KMS-11 (cell line): ENCODE results near the gene WWTR1.

Source experiments
- H2AFZ ChIP-seq: fragments of 200-600 bp; sonication (generic); 2 replicates; pipeline ENCODE4 v1.6.1; 2016; ENCODE audit warnings: antibody characterized with exemption, mixed run types, low read depth
- H3K27ac ChIP-seq: fragments of 200-600 bp; sonication (generic); 2 replicates; pipeline ENCODE4 v1.6.1; 2016; ENCODE audit warnings: mild to moderate bottlenecking, mixed run types
- H3K27me3 ChIP-seq: fragments of 200-600 bp; sonication (generic); 2 replicates; pipeline ENCODE4 v1.6.1; 2017; ENCODE audit warnings: mild to moderate bottlenecking, low read depth, mixed run types, moderate library complexity; ENCODE audit not compliant: insufficient read depth
- H3K36me3 ChIP-seq: fragments of 200-600 bp; sonication (generic); 2 replicates; pipeline ENCODE4 v1.6.1; 2017; ENCODE audit warnings: mild to moderate bottlenecking, mixed run types; ENCODE audit not compliant: insufficient read depth
- H3K4me1 ChIP-seq: fragments of 200-600 bp; sonication (generic); 2 replicates; pipeline ENCODE4 v1.6.1; 2016; ENCODE audit warnings: mild to moderate bottlenecking, low read depth, mixed run types; ENCODE audit not compliant: poor library complexity, severe bottlenecking
- H3K4me2 ChIP-seq: fragments of 200-600 bp; sonication (generic); 2 replicates; pipeline ENCODE4 v1.7.0; 2016; ENCODE audit warnings: mild to moderate bottlenecking, mixed run types
- H3K4me3 ChIP-seq: fragments of 200-600 bp; sonication (generic); IDR thresholded peaks from 2 replicates; pipeline ENCODE4 v1.6.1; 2017; ENCODE audit warnings: low read depth, low read length, mixed read lengths; ENCODE audit not compliant: insufficient read depth
- H3K79me2 ChIP-seq: fragments of 200-600 bp; sonication (generic); 2 replicates; pipeline ENCODE4 v1.6.1; 2016; ENCODE audit warnings: low read depth, mixed run types; ENCODE audit not compliant: insufficient read depth
- H3K9ac ChIP-seq: fragments of 200-600 bp; sonication (generic); 2 replicates; pipeline ENCODE4 v1.6.1; 2016; ENCODE audit warnings: mild to moderate bottlenecking, mixed run types
- H4K20me1 ChIP-seq: fragments of 200-600 bp; sonication (generic); 2 replicates; pipeline ENCODE4 v1.6.1; 2016; ENCODE audit warnings: mild to moderate bottlenecking, mixed run types; ENCODE audit not compliant: insufficient read depth
- TF ChIP-seq, protein P1 (sequence below): fragments of 200-600 bp; sonication (generic); conservative IDR thresholded peaks from 2 replicates; pipeline ENCODE4 v1.6.1; 2017; ENCODE audit warnings: low read depth, mild to moderate bottlenecking, antibody characterized with exemption, low read length, moderate library complexity, mixed read lengths

The WWTR1 gene

DNA sequence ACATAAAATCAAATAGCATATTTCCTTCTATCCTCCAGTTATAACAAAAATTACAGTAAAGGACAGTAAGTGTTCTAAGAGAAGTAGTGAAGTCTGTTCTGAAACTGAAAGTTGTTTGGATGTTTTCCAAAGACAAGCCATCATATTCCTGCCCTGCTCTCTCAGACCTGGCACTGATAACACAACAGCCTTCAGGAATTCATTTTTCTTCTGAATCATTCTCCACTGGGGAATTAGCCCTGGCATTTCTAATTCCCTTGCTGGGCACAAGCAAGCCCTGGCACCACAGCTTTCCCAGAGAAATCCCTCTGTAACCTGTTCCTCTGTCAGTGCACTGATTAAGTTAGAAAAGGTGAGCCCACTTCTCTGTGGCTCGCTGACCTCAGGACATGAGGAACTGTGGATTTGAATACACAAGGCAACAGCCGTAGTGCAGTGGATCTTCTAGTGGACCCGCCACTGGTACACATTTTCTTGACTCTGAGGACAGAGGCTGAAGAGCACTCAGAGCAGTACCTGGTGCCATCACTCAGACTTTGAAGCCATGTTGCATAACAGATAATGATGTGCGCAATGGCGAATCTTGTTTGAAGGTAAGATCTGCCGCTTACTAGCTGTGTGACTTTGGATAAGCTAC lies 61.6 kb downstream of the WWTR1 start:
- Histone ChIP-seq H4K20me1 (no peaks in the 10 kb centered on the region), H3K9ac (no peak overlapping the region), H3K4me1 (no peaks in the 10 kb centered on the region), H2AFZ (no peak overlapping the region), H3K79me2 (no peaks in the 10 kb centered on the region), H3K27ac (no peak overlapping the region), H3K4me3 (no peak overlapping the region), H3K4me2 (no peak overlapping the region; the same call in 1 of the 2 replicates), H3K27me3 (no peaks in the 10 kb centered on the region), H3K36me3 (no peaks in the 10 kb centered on the region)
- TF ChIP-seq, protein P1, sequence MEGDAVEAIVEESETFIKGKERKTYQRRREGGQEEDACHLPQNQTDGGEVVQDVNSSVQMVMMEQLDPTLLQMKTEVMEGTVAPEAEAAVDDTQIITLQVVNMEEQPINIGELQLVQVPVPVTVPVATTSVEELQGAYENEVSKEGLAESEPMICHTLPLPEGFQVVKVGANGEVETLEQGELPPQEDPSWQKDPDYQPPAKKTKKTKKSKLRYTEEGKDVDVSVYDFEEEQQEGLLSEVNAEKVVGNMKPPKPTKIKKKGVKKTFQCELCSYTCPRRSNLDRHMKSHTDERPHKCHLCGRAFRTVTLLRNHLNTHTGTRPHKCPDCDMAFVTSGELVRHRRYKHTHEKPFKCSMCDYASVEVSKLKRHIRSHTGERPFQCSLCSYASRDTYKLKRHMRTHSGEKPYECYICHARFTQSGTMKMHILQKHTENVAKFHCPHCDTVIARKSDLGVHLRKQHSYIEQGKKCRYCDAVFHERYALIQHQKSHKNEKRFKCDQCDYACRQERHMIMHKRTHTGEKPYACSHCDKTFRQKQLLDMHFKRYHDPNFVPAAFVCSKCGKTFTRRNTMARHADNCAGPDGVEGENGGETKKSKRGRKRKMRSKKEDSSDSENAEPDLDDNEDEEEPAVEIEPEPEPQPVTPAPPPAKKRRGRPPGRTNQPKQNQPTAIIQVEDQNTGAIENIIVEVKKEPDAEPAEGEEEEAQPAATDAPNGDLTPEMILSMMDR = no peak

DNA sequence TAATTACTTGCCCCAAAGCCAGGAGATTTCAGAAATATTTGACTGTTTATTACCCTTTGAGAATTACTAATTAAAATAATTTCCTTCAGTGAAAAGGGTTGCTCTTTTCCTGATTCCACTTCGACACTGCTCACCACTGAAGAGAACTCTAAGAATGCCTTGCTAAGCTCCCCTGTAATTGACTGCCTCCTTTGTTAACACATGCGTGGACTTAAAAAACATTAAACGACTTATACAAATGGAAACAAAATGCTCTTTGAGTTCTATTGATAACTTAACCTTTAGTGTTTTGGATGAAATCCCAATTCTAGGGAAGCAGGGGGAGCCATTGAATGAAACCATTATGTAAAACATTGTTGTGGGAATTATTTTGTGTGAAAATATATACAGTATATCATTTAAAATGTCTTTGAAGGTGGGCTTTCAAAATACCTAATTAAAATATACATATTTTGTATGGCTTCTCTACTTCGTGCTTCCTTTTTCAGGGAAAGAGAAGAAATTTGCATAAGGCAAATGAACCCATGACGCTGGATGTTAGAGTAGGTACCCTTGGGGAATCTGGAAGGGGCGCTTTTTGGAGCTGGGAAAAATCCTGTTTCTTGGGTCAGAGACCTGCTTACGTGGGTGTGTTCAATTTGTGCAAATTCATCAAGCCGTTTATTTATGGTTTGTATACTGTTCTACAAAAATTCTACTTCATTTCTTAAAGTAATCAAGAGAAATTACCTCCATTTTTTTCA lies 64.2 kb downstream of the WWTR1 start:
- TF ChIP-seq, protein P1 = no peak
- Histone ChIP-seq H4K20me1 (no peaks in the 10 kb centered on the region), H3K79me2 (no peaks in the 10 kb centered on the region)

DNA sequence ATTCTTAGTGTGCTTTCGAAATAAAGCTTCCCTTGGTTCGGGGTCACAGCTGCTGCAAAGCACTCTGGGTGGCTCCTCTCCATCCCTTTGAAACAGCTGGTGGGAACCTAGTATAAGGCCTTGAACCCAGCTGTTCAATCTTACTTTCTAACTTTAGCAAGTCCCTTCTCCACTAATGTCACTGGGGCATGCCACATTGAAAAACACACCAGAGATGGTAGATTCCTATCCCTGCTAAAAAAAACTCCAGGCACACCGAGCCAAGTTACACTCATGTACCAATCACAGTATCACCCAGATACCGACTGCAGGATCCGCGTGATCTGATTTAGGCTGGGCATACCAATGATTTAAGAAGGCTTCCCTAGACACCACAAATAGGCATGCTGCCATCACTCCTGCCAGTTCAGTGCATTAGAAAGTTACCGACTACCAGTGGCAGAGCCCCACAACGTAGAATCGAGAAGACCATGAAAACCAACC lies 65.0 kb downstream of the WWTR1 start:
- Histone ChIP-seq H3K4me2 (no peak overlapping the region), H3K4me1 (no peaks in the 10 kb centered on the region), H3K79me2 (no peaks in the 10 kb centered on the region), H3K36me3 (no peaks in the 10 kb centered on the region), H4K20me1 (no peaks in the 10 kb centered on the region), H3K27ac (no peak overlapping the region), H3K27me3 (no peaks in the 10 kb centered on the region), H2AFZ (no peak overlapping the region), H3K9ac (no peak overlapping the region), H3K4me3 (no peak overlapping the region)
- TF ChIP-seq, protein P1 = no peak

More for the DNA sequence above, 64.2 kb downstream of the WWTR1 start:
- Histone ChIP-seq H3K27me3 (no peaks in the 10 kb centered on the region), H3K4me1 (no peaks in the 10 kb centered on the region), H3K4me2 (no peak overlapping the region), H2AFZ (no peak overlapping the region), H3K9ac (no peak overlapping the region), H3K36me3 (no peaks in the 10 kb centered on the region), H3K27ac (no peak overlapping the region), H3K4me3 (no peak overlapping the region)

DNA sequence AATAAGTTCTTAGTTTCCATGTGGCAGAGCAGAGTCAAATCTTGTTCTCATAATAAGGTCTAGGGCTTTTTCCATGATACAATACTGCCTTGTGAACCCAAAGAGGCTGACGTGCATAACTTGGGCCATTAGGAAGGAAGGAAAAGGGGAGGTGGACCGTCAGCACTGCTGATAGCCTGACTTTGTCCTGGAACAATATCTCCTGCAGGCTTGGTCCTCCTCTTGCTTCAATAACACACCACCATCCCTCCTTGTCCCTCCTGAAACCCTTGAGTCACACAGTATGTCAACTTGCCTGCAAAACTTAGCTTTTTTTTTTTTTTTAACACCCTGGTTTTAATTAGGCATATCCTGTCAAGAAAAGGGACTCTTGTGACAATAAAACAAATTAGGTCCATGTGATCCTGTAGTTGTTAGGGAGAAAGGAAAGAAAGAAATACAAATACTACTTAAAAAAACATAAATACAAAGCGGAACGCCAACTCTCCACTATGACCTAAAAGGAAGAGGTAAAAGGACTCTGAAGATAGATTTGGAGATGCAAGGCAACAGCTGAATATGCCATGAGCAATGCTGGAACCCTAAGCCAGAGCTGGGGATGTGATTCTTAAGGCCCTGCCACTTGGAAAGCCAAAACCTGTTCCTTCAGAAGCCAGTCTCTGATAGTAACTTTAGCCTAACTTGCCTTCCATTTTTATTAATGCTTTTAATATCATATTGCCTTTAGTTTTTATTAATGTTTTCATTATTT lies 67.0 kb downstream of the WWTR1 start:
- no peak overlapping the region for H2AFZ ChIP-seq
- peaks cover 16% of the 10 kb centered on the region for H3K4me1 ChIP-seq
- TF ChIP-seq, protein P1 = no peak
- H3K4me2 ChIP-seq = no peak overlapping the region
- no peaks in the 10 kb centered on the region for H4K20me1 ChIP-seq
- no peak overlapping the region for H3K4me3 ChIP-seq
- H3K36me3 ChIP-seq = no peaks in the 10 kb centered on the region
- H3K27me3 ChIP-seq = no peaks in the 10 kb centered on the region
- H3K9ac ChIP-seq = no peak overlapping the region
- H3K27ac ChIP-seq = no peak overlapping the region
- H3K79me2 ChIP-seq = no peaks in the 10 kb centered on the region
